SH-SY5Y (cell line): ENCODE results near the gene TUBA8.

ENCODE experiments used
- GATA2 ChIP-seq: IDR thresholded peaks from 2 replicates; pipeline ENCODE4 v1.6.1; 2011; ENCODE audit warnings: mild to moderate bottlenecking, low read depth, low read length
- GATA3 ChIP-seq: IDR thresholded peaks from 2 replicates; pipeline ENCODE4 v1.6.1; 2011; ENCODE audit warnings: low read depth, mild to moderate bottlenecking, low read length, moderate library complexity

DNA sequence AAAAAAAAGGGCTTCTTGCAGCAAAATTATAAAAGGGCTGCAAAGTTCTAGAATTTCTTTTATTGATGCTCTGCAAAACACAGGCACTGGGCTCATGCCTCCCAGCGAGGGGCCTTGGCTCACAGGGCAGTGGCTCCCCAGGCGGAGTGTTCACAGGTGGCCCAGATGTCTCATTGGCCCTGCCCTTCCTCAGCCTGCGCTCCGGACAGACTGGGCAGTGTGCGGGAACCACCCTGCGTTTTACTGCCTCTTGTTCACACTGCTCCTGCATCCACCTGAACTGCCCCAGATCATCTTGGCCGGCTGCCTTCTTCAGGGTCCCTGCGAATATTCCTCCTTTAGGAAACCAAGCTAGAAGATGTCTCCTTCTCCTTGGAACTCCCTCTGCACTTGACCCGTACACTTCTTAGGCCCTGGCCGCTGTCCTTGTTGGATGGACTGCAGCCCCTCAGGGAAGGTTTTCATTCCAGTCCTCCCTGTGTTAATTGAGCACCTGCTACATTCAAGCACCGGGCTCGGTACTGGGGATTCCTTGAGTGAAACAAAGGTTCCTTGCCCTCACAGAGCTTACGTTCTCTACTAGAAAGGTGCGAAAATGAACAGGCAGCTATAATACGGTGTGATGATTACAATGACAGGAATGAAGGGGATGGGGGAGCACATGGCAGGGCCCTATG lies 4.5 kb downstream of the TUBA8 start:
- no peak for TF ChIP-seq GATA2
- no peak for TF ChIP-seq GATA3
